GM18520 (cell line): ENCODE measurements around the gene CC2D1A.
A peak's percentile ranks its signal among the peaks of the same experiment; 100 is the strongest.

Experiments
- ATAC-seq: cut with Tn5 transposase; IDR thresholded peaks from one replicate; pipeline ENCODE4 v1.9.1; 2021; ENCODE audit not compliant: unreplicated experiment

Gene CC2D1A

GRCh38 chr19:13932911-13933393 is 27.0 kb downstream of the CC2D1A start:
- ATAC-seq: no peak

DNA sequence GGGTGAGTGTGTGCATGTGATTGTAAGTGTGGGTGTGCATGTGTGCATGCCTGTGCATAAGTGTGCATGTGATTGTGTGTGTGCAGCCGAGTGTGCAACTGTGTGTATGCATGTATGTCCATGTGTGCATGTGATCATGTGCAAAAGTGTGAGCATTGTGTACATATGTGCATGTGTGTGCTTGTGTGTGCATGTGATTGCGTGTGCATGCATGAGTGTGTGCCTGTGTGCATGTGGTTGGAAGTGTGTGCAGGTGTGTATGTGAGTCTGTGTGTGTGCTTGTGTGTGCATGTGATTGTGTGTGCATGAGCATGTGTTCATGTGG is 28.7 kb downstream of the CC2D1A start:
- no peak for ATAC-seq

GRCh38 chr19:13935765-13936510 is 29.9 kb downstream of the CC2D1A start:
- ATAC-seq: no peak

GRCh38 chr19:13937479-13938300 is 31.7 kb downstream of the CC2D1A start:
- ATAC-seq: no peak

DNA sequence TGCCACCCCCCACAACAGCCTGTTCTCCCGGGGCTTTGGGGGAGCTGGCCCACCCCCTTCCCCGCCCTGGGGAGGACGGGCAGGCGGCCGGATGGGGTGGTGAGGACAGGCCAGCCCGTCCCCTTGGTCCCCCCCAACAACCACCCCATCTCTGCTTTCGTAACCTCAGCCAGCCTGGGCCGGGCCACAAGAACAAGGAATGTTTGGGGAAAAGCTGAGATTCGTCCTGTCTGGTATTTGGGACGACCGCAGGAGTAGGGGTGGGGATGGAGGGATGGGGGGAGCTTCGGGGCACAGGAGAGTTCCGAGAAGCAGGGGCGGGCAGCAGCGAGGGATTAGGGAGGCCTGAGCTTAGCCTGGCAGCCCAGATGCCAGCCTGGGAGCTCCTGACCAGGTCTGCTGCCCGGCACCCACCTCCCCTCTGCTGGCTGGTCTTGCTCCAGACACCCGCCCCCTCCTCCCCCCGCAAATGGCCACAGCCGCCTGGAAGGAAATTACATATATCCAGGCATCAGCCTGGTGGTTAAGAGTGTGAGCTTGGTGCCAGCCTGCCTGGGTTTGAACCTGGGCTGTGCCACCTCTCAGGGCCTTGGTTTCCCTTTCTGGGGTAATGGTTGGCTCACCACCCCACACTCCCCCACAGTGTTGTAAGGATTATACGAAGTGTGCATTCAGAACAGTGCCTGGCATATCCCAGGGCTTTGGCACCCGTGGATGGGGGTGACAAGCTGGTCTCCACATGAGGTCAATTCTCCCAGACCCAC is 32.5 kb downstream of the CC2D1A start, which contains the start of gene PODNL1:
TSS of gene PODNL1 (minus strand) at position 117 of the 764 bp plus-strand sequence. CDS start 236 bp downstream, outside the sequence.
- no peak for ATAC-seq

- no peak for ATAC-seq
These were observed 36.2 kb downstream of the CC2D1A start for GRCh38 chr19:13942023-13942684.

GRCh38 chr19:13946414-13946813 is 40.4 kb downstream of the CC2D1A start:
- ATAC-seq: no peak

DNA sequence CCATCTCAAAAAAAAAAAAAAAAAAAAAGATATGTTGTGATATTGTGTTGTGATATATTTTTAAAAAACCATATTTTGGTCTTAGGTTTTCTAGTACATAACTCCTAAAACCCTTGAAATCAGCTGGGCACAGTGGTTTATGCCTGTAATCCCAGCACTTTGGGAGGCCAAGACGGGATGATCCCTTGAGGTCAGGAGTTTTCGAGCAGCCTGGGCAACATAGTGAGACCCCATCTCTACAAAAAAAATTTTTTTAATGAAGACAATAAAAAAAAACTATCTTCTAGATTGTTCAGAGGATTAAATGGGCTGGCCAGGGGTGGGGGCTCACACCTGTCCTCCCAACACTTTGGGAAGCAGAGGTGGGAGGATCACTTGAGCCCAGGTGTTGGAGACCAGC is 45.0 kb downstream of the CC2D1A start:
- no peak for ATAC-seq

- ATAC-seq: no peak
These were observed 45.8 kb downstream of the CC2D1A start for GRCh38 chr19:13951799-13952153.

- ATAC-seq: peak; percentile 99
These were observed 46.3 kb downstream of the CC2D1A start, which contains the start of gene DCAF15 for GRCh38 chr19:13952154-13952930. TSS of gene DCAF15 (plus strand) at chr19:13952509. CDS start at chr19:13952513, 4 bp downstream.

DNA sequence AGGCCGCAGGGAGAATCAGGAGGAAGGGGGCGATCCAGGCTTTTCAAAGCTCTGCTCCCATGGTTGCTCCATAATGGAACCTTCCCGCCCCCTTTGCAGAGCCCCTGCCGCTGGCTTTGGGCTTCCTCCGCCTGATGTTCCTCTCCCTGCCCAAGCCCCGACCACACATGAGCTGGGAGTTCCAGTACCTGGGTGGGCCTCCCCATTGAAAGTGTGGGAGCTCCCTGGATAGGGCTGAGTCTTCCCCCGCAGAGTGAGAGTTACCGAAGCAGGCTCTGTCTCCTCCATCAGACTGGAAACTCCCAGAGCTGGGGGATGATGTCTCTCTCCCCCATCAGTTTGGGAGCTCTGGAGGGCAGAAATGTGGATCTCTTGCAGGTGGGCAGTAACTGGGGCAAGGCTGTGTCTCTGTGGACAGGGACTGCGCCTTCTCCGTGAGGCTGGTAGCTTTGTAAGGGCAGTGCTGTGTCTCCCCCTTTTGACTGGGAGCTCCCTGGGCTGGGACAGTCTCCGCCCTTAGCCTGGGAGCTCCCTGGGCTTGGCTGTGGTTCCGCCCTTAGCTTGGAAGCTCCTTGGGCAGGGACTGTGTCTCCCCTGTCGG is 47.0 kb downstream of the CC2D1A start:
- no peak for ATAC-seq

DNA sequence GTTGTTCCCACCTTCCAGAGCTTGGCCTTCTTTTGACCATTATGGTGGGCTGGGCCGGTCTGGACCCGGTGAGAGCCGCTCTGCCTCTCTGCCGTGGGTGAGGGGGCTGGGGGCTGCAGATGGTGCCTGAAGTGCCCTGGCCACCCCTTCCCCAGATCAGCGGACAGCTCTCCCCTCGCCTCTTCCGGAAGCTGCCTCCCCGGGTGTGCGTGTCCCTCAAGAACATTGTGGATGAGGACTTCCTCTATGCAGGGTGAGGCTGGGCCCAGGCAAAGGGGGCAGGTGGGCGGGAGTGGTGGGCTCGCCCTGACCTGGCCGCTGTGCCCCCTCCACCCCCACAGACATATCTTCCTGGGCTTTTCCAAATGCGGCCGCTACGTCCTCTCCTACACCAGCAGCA is 48.2 kb downstream of the CC2D1A start:
- no peak for ATAC-seq

- no peak for ATAC-seq
These were observed 49.8 kb downstream of the CC2D1A start for GRCh38 chr19:13955662-13956364.

DNA sequence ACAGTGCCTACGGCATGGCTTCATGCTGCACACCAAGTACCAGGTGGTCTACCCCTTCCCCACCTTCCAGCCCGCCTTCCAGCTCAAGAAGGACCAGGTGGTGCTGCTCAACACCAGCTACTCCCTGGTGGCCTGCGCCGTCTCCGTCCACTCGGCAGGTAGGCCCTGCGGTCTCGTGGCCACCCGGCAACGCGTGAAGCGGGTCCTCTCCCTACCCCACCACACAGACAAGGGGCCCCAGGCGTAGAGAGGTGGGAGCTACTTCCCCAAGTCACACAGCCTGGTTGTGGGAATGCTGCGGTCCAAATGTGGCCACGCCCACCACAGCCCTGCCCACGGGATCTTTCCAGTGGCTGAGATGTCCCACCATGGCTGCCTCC is 50.4 kb downstream of the CC2D1A start:
- no peak for ATAC-seq

DNA sequence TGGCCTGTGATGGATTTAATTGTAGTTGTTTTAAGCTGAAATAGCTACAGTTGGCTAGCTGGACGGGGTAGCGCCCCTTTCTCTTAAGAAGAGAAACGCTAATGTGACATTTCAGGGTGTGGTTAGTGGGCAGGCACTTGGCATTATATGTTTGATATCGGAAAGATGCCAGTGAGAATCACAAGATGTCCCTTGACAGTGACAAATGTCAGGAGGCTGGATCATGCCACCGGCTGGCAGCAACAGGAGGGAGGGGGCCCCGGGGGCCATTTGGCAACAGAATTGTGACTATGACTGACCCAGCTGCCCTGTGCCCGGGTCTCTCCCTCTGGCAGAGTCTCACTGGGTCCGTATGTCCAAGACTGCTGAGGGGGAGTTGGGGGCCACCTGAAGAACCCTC is 51.0 kb downstream of the CC2D1A start:
- ATAC-seq: no peak

GRCh38 chr19:13958043-13958442 is 52.0 kb downstream of the CC2D1A start:
- ATAC-seq: no peak

- no peak for ATAC-seq
These were observed 53.4 kb downstream of the CC2D1A start for GRCh38 chr19:13959141-13959961.
